ENCODE data around the gene DPP10.

- TF ChIP-seq, protein P1, sequence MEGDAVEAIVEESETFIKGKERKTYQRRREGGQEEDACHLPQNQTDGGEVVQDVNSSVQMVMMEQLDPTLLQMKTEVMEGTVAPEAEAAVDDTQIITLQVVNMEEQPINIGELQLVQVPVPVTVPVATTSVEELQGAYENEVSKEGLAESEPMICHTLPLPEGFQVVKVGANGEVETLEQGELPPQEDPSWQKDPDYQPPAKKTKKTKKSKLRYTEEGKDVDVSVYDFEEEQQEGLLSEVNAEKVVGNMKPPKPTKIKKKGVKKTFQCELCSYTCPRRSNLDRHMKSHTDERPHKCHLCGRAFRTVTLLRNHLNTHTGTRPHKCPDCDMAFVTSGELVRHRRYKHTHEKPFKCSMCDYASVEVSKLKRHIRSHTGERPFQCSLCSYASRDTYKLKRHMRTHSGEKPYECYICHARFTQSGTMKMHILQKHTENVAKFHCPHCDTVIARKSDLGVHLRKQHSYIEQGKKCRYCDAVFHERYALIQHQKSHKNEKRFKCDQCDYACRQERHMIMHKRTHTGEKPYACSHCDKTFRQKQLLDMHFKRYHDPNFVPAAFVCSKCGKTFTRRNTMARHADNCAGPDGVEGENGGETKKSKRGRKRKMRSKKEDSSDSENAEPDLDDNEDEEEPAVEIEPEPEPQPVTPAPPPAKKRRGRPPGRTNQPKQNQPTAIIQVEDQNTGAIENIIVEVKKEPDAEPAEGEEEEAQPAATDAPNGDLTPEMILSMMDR (IDR thresholded peaks at IDR 0.05; ENCODE audit: insufficient read depth, low read depth, low read length) = no peak
- TF ChIP-seq EZH2 (IDR thresholded peaks at IDR 0.05; ENCODE audit: insufficient read depth, low read length) = no peak
Measured at GRCh38 chr2:114929225-114929624, 486.8 kb downstream of the DPP10 start.
